Stimulated activated CD8-positive, alpha-beta memory T cell treated with anti-CD3 and anti-CD28 coated beads, Interleukin-7, amount 100 ng/mL, for 48 hours (primary cell): ENCODE data around the gene TBC1D22A.

Source experiments
- DNase-seq, 2 donors: peaks; one replicate each; pipeline ENCODE4 v3.0.0-alpha.2; 2020; ENCODE audit warnings: low read depth in 1 of 2; ENCODE audit errors: extremely low read depth in 1 of 2

Gene TBC1D22A

DNA sequence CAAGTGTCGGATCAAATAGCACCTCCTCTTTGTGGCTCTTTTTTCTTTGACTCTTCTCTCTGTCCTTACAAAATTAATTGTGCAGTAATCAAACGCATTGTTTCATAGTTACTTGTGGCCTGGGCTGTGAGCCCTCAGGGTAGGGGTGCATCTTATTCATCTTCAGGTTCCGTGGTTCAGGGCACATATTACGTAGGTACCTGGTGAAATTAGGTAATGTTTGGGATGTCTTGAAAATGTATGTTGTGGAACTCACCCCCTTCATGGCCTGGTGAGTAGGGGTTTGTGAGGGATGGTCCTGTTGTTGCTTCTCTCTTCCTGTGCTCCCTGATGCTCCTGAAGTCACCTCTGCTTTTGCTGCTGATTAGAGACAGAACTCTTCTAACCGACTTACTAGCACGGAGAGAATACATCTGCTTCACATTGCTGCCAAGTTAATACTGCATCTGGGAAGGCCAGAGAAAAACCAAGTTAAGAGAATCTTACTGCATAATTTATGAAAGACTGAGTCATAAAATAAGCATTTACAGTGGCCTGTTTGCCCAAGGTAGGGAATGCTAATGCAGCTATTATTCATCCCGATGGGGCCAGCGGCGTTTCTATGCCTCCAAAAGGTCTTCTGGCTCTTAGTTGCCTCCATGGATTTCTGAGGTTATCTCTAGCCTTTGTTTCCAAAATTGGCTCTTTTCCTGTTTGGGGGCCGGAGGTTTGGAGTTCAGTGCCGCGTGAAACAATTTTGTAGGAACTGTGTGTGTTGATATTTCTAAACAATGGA is 66.9 kb downstream of the TBC1D22A start:
- no peak for DNase-seq

GRCh38 chr22:46829941-46830715 is 67.7 kb downstream of the TBC1D22A start:
- no peak for DNase-seq

DNA sequence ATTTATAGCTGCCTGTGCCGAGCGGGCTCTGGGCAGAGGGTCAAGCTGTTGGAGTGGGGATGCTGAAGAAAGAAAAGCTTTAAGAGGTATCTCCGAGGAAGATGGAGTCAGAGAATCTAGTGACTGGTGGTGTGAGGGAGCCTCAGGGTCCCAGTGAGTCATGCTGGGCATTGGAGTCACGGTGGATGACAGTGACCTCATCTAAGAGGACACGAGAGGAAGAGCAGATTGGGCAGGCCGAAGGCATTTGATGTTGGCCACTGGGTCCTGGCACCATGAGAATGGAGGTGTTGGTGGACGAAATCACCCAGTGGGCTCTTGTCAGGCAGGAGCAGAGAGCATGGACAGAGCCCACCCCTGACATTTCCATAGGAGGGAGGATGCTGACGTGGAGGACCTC is 68.4 kb downstream of the TBC1D22A start:
- no peak for DNase-seq

DNA sequence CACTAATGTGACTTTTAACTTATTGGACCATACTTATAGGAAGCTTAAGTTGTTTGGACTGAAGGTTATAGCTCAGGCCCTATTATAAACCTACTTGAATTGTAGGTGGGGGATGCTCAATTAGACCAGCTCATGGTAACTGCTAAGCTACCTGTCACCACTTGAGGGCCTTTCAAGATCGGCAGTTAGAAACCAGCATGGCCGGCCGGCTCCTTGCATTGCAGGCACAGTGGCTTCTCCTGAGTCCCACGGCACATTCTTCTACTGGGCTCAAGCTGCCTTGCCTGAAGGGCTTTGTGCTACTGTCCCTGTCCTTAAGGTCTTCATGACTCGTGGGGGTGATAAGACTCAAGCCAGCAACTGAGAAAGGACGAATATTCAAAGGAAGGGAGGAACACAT is 70.8 kb downstream of the TBC1D22A start:
- DNase-seq = no peak

- no peak for DNase-seq
Measured at GRCh38 chr22:46834021-46834737, 71.7 kb downstream of the TBC1D22A start.

GRCh38 chr22:46835288-46835687 is 72.8 kb downstream of the TBC1D22A start:
- DNase-seq = no peak

- no peak for DNase-seq
Measured at GRCh38 chr22:46835693-46836092, 73.2 kb downstream of the TBC1D22A start.

DNA sequence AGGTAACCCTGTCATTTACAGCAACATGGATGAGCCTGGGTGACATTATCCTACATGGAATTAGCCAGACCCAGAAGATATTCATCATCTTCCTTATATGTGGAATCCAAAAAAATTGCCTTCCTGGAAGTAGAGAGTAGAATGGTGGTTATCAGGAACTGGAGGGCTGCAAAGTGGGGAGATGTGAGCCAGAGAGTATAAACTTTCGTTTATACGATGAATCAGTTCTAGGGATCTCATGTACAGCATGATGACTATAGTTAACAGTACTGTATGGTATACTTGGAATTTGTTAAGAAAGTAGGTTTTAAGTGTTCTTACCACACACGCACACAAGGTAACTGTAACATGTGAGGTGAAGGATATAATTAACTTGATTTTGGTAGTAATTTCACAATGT is 79.1 kb downstream of the TBC1D22A start:
- no peak for DNase-seq

GRCh38 chr22:46842606-46843005 is 80.2 kb downstream of the TBC1D22A start:
- DNase-seq = no peak

DNA sequence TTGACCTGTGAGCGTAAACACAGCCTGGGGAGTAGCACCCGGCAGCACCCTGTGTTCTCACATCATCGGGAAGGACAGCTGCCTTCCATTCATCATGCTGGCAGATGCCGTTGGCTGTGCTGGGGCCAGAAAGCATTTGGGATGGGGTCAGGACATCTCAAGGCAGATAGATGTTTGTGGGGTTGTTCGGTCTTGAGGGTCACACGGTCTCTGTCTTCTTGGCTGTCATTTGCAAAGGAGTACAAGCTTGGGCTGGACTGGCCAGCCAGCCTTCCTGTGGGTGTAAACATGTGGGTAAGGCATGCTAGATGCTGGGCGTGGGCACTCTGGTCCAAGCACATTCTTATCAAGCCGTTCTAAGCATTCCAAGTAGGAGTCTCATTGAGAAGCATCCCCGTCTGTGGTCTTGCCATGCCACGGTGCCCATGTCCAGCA is 81.4 kb downstream of the TBC1D22A start:
- DNase-seq = no peak

DNA sequence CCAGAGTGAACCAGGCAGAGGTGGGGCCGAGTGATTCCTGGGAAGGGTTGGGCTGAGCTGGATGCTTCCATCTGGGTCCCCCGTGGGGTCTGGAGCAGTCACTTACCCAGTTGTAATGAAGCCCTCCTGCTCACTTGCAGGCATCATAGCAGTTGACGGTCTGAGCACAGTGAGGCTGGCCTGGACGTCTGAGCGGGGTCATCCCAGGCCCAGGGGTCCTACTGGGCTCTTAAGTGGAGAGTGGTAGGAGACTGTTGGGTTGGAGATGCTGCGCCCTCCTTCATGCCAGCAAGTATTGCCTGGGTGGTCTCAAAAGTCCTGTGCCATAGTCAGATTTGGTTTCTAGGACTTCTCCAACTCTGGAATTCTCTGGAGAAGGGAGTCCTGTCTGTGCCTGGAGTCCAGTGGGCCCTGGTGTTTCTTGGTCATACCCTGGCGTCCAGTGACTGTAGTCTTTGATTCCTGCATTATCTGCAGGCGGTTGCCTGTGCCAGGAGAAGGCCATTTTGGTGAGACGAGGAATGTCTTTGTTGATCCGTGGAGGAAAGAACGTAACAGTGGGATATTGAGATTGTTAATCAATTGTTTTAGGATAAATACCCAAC is 82.3 kb downstream of the TBC1D22A start:
- no peak for DNase-seq

DNA sequence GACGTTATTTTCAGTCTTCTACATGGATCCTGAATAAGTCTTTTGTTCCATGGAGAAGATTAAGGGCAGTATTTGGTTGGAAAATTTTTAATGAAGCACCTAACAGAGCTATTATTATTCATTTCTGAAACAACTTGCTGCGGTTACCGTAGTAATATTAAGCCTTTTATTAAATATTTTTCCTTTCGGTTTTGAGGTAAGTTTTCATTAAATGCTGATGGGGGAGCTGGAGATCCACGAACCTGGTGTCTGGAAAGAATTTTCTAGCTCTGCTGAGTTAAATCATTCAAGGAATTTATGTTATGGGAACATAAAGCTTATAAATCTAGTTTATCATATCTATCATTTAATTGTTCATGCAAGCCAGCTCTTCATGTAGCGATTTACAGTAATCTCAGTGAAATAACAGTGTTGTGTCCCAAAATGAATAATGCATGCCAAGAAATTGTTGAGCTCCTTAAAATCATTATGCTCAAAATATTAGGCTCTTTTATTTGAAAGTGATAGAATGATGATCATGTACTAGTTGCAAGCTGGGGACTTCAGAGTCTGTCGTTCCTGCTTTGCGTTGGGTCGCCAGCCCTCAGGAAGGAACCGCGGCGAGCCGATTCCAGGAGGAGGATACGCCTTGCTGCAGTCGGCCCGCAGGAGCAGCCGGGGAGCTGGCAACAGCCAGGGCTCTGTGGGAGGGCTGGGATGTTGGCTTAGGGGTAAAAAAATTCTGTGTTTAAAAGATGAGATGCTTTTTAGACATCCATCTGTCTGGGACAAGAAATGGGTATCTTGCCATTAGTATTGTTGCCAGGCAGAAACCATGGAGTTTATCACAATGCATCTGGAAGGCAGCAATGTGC is 83.1 kb downstream of the TBC1D22A start:
- DNase-seq = no peak

GRCh38 chr22:46846150-46846831 is 83.8 kb downstream of the TBC1D22A start:
- DNase-seq = peak in 1 of 2 donors; percentile 4

DNA sequence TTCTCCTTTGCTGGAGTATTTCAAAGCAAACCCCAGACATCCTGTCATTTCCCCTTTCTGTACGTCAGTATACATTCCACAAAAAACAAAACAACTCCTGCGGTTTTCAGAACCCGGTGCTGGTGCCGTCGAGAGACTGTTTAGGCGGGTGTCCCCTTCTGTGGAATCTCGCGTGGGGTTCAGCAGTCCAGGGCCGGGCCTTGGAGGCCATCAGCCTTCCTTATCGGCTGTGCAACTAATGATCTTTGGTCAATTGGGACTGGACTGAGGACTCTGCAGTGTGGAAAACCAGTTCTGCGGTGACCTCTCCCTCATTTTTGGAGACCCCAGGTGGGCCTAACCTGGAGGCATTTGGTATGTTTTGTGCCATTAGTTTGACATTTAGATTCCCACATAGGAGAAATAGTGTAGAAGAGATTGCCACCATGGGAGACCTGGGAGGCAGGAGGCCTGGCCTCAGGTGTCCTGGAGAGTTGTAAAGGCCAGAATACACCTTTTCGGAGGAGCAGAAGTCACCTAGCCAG is 84.4 kb downstream of the TBC1D22A start:
- no peak for DNase-seq

- no peak for DNase-seq
Measured at GRCh38 chr22:46848197-46848596, 85.7 kb downstream of the TBC1D22A start.

- DNase-seq = no peak
Measured at GRCh38 chr22:46849101-46849500, 86.7 kb downstream of the TBC1D22A start.

DNA sequence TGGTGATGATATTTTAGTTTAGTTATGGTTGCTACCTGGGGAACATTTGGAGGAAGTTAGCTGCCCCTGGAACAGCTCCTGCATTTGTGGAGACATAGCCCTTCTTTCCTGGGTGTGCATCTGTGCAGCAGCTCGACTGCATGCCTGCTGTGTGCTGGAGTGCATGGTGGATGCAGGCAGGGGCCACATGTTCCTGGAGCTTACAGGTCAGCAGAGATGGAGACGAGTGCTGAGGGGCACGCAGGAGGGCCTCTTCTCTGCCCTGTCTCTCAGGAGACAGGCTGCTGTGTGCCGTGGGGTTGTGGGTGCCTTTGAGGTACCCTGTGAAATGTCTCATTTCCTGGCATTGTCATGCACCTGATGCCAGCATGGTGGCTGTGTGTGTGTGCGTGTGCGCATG is 87.5 kb downstream of the TBC1D22A start:
- no peak for DNase-seq

- no peak for DNase-seq
Measured at GRCh38 chr22:46851311-46851710, 88.9 kb downstream of the TBC1D22A start.

DNA sequence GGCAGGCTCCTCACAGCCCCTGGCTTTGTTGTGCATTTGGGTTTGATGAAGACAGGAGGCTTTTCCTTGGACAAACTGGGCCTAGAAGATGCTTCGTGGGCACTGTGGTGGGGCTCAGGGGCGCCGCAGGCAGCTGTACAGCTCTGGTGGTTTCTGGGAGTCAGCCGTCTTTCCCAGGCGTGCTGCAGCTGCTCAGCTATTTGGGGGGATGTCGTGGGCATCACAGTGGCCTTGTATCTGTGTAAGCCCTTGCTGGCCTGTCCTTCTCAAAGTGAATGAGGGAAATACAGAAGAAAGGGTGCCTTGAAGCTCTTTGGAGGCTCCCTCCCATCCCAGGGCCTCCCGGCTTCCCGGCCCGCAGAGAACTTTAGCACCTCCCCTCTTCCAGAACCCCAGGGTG is 89.5 kb downstream of the TBC1D22A start:
- no peak for DNase-seq
